SK-N-SH (cell line): ENCODE results near the gene KCNJ15. TPM values are rescaled to one million over a fixed set of nuclear protein-coding genes. Genes with fewer than 3 reads are reported as not detected.

Experiments
- CTCF ChIA-PET: fragments of 300-600, 350-600 bp; formaldehyde crosslinking; extraction: SDS; loops from one replicate; lab custom pipeline; 2021; lab: Yijun Ruan, JAX
- POLR2A ChIA-PET: fragments of 350-600 bp; sonication (Branson Sonifier 250); formaldehyde crosslinking; extraction: SDS; loops from one replicate; lab custom pipeline; 2020; ENCODE audit warnings: antibody characterized with exemption, inconsistent platforms; lab: Yijun Ruan, JAX
- DNase-seq: peaks from one replicate; pipeline ENCODE4 v3.0.0; 2012
- H2AFZ ChIP-seq: fragments of 200-600 bp; sonication (generic); 2 replicates; pipeline ENCODE4 v1.8.1; 2016; ENCODE audit warnings: antibody characterized with exemption, mild to moderate bottlenecking, low read depth
- H3F3A ChIP-seq: fragments of 200-600 bp; sonication (generic); replicated peaks from 2 replicates; pipeline ENCODE3; 2016; ENCODE audit warnings: antibody characterized with exemption, mild to moderate bottlenecking; ENCODE audit not compliant: insufficient read depth
- H3K27ac ChIP-seq, 2 experiments: fragments of 200-500 bp in 1 of 2; fragments of 200-600 bp in 1 of 2; sonication (Bioruptor generic) in 1 of 2; sonication (generic), shearing (Covaris generic) in 1 of 2; 2 replicates each; pipeline versions ENCODE4 v1.5.1 to v1.6.1; 2014 to 2016; ENCODE audit warnings: low read depth in 2 of 2, inconsistent platforms in 1 of 2, low read length in 1 of 2, mild to moderate bottlenecking in 1 of 2, mixed read lengths in 1 of 2
- H3K27me3 ChIP-seq: fragments of 200-600 bp; sonication (generic), shearing (Covaris generic); 2 replicates; pipeline ENCODE4 v1.6.1; 2016; ENCODE audit warnings: mixed run types; ENCODE audit not compliant: insufficient read depth
- H3K36me3 ChIP-seq, 2 experiments: fragments of 200-500 bp in 1 of 2; fragments of 200-600 bp in 1 of 2; sonication (Bioruptor generic) in 1 of 2; sonication (generic) in 1 of 2; replicated peaks in 1 of 2; 2 replicates each; pipeline versions ENCODE3 to v1.5.1; 2014 to 2016; ENCODE audit warnings: low read length in 1 of 2, mild to moderate bottlenecking in 1 of 2; ENCODE audit not compliant: insufficient read depth in 2 of 2, control insufficient read depth in 1 of 2
- H3K4me1 ChIP-seq, 2 experiments: fragments of 200-500 bp in 1 of 2; fragments of 200-600 bp in 1 of 2; sonication (Bioruptor generic) in 1 of 2; sonication (generic), shearing (Covaris generic) in 1 of 2; 2 replicates each; pipeline versions ENCODE4 v1.5.1 to v1.6.1; 2014 to 2016; ENCODE audit warnings: low read depth in 1 of 2, low read length in 1 of 2, mixed run types in 1 of 2; ENCODE audit not compliant: insufficient read depth in 2 of 2, control insufficient read depth in 1 of 2
- H3K4me2 ChIP-seq: fragments of 200-600 bp; sonication (generic), shearing (Covaris generic); 2 replicates; pipeline ENCODE4 v1.6.1; 2017; ENCODE audit warnings: mixed run types
- H3K4me3 ChIP-seq, 2 experiments: fragments of 200-500 bp in 1 of 2; fragments of 200-600 bp in 1 of 2; sonication (Bioruptor generic) in 1 of 2; sonication (generic), shearing (Covaris generic) in 1 of 2; 2 replicates each; pipeline versions ENCODE4 v1.5.1 to v1.8.1; 2014 to 2016; ENCODE audit warnings: low read depth in 2 of 2, inconsistent platforms in 1 of 2, low read length in 1 of 2, mild to moderate bottlenecking in 1 of 2, mixed read lengths in 1 of 2, moderate library complexity in 1 of 2
- H3K79me2 ChIP-seq: fragments of 200-600 bp; sonication (generic); 2 replicates; pipeline ENCODE4 v1.8.1; 2017; ENCODE audit warnings: mild to moderate bottlenecking; ENCODE audit not compliant: insufficient read depth
- H3K9ac ChIP-seq: fragments of 200-600 bp; sonication (generic); 2 replicates; pipeline ENCODE4 v1.6.1; 2017; ENCODE audit warnings: mixed run types
- H3K9me2 ChIP-seq: fragments of 200-600 bp; sonication (generic); 2 replicates; pipeline ENCODE4 v1.6.1; 2017; ENCODE audit warnings: mixed run types
- H3K9me3 ChIP-seq: fragments of 200-600 bp; sonication (generic); 2 replicates; pipeline ENCODE4 v1.6.1; 2017; ENCODE audit warnings: mixed run types, mild to moderate bottlenecking, moderate library complexity
- H4K20me1 ChIP-seq: fragments of 200-600 bp; sonication (generic); 2 replicates; pipeline ENCODE4 v1.6.1; 2017; ENCODE audit warnings: mild to moderate bottlenecking, mixed run types; ENCODE audit not compliant: insufficient read depth
- ELF1 ChIP-seq: IDR thresholded peaks from 2 replicates; pipeline ENCODE4 v1.4.0; 2012
- EP300 ChIP-seq, 2 experiments: IDR thresholded peaks; 2 replicates each; pipeline versions ENCODE4 v1.4.0 to v1.6.1; 2012; ENCODE audit warnings: borderline replicate concordance in 1 of 2, low read depth in 1 of 2, low read length in 1 of 2
- FOSL2 ChIP-seq: IDR thresholded peaks from 2 replicates; pipeline ENCODE4 v1.4.0; 2012; ENCODE audit warnings: low read depth, mild to moderate bottlenecking, moderate library complexity, borderline replicate concordance
- FOXJ3 ChIP-seq: sonication (generic); formaldehyde crosslinking; IDR thresholded peaks from 2 replicates; pipeline ENCODE4 v1.5.1; 2020; ENCODE audit warnings: mild to moderate bottlenecking, missing genetic modification reagents
- GABPA ChIP-seq: IDR thresholded peaks from 2 replicates; pipeline ENCODE4 v1.4.0; 2012; ENCODE audit warnings: low read depth, mild to moderate bottlenecking
- GATA2 ChIP-seq: sonication (generic); formaldehyde crosslinking; IDR thresholded peaks from 2 replicates; pipeline ENCODE4 v1.5.0; 2020; ENCODE audit warnings: mild to moderate bottlenecking, missing genetic modification reagents
- JUND ChIP-seq: IDR thresholded peaks from 2 replicates; pipeline ENCODE4 v1.4.0; 2012
- MEF2A ChIP-seq: IDR thresholded peaks from 2 replicates; pipeline ENCODE4 v1.4.0; 2012; ENCODE audit warnings: low read depth, borderline replicate concordance
- NFIC ChIP-seq: IDR thresholded peaks from 2 replicates; pipeline ENCODE4 v1.4.0; 2012; ENCODE audit warnings: borderline replicate concordance
- NRF1 ChIP-seq: IDR thresholded peaks from 2 replicates; pipeline ENCODE4 v1.6.1; 2012; ENCODE audit warnings: low read depth, mild to moderate bottlenecking, low read length
- RCOR1 ChIP-seq: fragments of 150-350 bp; IDR thresholded peaks from 2 replicates; pipeline ENCODE4 v1.6.1; 2017; ENCODE audit warnings: antibody characterized with exemption, low read length
- RFX5 ChIP-seq: IDR thresholded peaks from 2 replicates; pipeline ENCODE4 v1.6.1; 2012; ENCODE audit warnings: mild to moderate bottlenecking, improper control_type of control experiment, low read length
- SIN3A ChIP-seq: IDR thresholded peaks from 2 replicates; pipeline ENCODE4 v1.6.1; 2012; ENCODE audit warnings: low read depth, mild to moderate bottlenecking, low read length, moderate library complexity, borderline replicate concordance
- TEAD4 ChIP-seq: IDR thresholded peaks from 2 replicates; pipeline ENCODE4 v1.4.0; 2012; ENCODE audit warnings: mild to moderate bottlenecking, borderline replicate concordance; ENCODE audit not compliant: insufficient read depth
- YY1 ChIP-seq: IDR thresholded peaks from 2 replicates; pipeline ENCODE4 v1.4.0; 2012; ENCODE audit warnings: low read depth, mild to moderate bottlenecking
- WGBS: methylation state at CpG from one replicate; pipeline ENCODE4 v1.1.6; 2017; ENCODE audit warnings: low lambda C conversion rate; 5-methylcytosine and 5-hydroxymethylcytosine counted together
- polyA plus RNA-seq, 3 experiments: library from polyadenylated mRNA; depleted of rRNA; stranded (reverse); fragments of >200 nt; gene quantifications; 2 replicates each; pipeline ENCODE4 v1.2.3, GENCODE V29; 2012
- TF ChIP-seq, protein P1 (sequence below): IDR thresholded peaks from 2 replicates; pipeline ENCODE4; 2012
- TF ChIP-seq, protein P2 (sequence below): IDR thresholded peaks from 2 replicates; pipeline ENCODE4 v1.4.0; 2012; ENCODE audit warnings: low read depth, borderline replicate concordance
- TF ChIP-seq, protein P3 (sequence below): IDR thresholded peaks from 2 replicates; pipeline ENCODE4 v1.6.1; 2012; ENCODE audit warnings: mild to moderate bottlenecking, low read depth, low read length, moderate library complexity
- TF ChIP-seq, protein P4 (sequence below): fragments of 150-350 bp; IDR thresholded peaks from 2 replicates; pipeline ENCODE4 v1.6.1; 2016; ENCODE audit warnings: mild to moderate bottlenecking, low read depth, low read length

Gene KCNJ15
- polyA plus RNA-seq, 1 of the 3 experiments (the other 2 are of a cell fraction) = 0.03 TPM

DNA sequence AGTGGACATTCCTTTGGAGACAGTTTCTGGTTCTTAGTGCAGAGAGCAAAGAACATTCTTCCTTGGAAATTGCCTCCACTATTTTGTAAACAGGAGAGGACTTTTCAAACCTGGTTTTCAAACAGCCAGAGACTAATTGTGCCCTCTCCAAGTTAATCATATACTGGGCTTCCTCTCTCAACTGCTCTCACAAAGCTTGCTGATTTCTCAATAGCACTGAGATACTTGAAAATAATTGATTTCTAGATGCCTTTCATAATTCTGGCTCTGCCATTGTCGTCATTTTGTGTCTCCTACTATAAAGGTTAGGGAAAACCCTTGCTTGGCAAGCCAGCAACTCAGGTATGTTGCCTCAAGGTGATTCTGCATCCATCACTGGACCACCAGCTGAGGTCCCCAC, 56.0 kb downstream of the KCNJ15 start:
- H3K9ac ChIP-seq = no peak overlapping the region
- no peak for DNase-seq
- no peak for TF ChIP-seq YY1
- TF ChIP-seq, protein P1, sequence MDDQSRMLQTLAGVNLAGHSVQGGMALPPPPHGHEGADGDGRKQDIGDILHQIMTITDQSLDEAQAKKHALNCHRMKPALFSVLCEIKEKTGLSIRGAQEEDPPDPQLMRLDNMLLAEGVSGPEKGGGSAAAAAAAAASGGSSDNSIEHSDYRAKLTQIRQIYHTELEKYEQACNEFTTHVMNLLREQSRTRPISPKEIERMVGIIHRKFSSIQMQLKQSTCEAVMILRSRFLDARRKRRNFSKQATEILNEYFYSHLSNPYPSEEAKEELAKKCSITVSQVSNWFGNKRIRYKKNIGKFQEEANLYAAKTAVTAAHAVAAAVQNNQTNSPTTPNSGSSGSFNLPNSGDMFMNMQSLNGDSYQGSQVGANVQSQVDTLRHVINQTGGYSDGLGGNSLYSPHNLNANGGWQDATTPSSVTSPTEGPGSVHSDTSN = no peak
- TF ChIP-seq EP300 (IDR thresholded peaks at IDR 0.05; ENCODE audit: borderline replicate concordance in 1 of 2, low read depth in 1 of 2, low read length in 1 of 2) = no peak
- no peak for TF ChIP-seq NFIC
- no peak for TF ChIP-seq ELF1
- no peaks in the 10 kb centered on the region for H3K9me3 ChIP-seq
- ChIA-PET POLR2A (no interaction called here), CTCF (no interaction called here)
- H3K4me3 ChIP-seq = no peak overlapping the region
- H3K36me3 ChIP-seq = no peaks in the 10 kb centered on the region
- H4K20me1 ChIP-seq = no peaks in the 10 kb centered on the region
- no peak overlapping the region for H3K4me2 ChIP-seq
- H3K79me2 ChIP-seq = no peaks in the 10 kb centered on the region
- no peaks in the 10 kb centered on the region for H3K4me1 ChIP-seq
- no peak overlapping the region for H2AFZ ChIP-seq
- H3K9me2 ChIP-seq = no peaks in the 10 kb centered on the region
- WGBS = 47% methylated on average over 1 of the region's 1 CpG
- H3F3A ChIP-seq = no peaks in the 10 kb centered on the region
- H3K27ac ChIP-seq = no peak overlapping the region
- H3K27me3 ChIP-seq = no peaks in the 10 kb centered on the region

DNA sequence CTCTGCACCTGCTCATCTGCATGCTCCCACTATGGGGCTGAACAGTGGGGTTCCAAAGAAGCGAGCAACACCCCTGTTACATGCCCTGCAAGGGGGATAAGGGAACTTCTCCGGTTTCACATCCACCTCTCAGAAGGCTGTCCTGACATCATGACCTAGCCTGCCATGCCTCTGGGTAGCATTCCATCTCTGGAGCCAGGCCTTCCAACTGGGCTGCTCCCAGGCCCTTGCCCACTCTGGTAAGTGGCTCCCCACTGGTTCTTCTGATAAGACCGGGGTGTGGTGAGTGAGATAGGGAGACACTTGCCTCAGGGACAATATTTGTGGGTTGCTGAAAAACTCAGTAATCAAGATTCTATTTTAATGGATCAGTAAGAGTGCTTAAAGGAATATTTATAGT, 57.8 kb downstream of the KCNJ15 start:
- H3K36me3 ChIP-seq = no peaks in the 10 kb centered on the region
- TF ChIP-seq, protein P2, sequence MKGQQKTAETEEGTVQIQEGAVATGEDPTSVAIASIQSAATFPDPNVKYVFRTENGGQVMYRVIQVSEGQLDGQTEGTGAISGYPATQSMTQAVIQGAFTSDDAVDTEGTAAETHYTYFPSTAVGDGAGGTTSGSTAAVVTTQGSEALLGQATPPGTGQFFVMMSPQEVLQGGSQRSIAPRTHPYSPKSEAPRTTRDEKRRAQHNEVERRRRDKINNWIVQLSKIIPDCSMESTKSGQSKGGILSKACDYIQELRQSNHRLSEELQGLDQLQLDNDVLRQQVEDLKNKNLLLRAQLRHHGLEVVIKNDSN = no peak
- TF ChIP-seq GABPA (no peak), EP300 (IDR thresholded peaks at IDR 0.05; ENCODE audit: borderline replicate concordance in 1 of 2, low read depth in 1 of 2, low read length in 1 of 2) (no peak), JUND (no peak), TEAD4 (no peak), NRF1 (no peak), FOSL2 (no peak), SIN3A (no peak), MEF2A (no peak), RCOR1 (no peak), GATA2 (CRISPR knock-in tag) (no peak), FOXJ3 (CRISPR knock-in tag) (no peak), RFX5 (no peak)
- TF ChIP-seq, protein P3, sequence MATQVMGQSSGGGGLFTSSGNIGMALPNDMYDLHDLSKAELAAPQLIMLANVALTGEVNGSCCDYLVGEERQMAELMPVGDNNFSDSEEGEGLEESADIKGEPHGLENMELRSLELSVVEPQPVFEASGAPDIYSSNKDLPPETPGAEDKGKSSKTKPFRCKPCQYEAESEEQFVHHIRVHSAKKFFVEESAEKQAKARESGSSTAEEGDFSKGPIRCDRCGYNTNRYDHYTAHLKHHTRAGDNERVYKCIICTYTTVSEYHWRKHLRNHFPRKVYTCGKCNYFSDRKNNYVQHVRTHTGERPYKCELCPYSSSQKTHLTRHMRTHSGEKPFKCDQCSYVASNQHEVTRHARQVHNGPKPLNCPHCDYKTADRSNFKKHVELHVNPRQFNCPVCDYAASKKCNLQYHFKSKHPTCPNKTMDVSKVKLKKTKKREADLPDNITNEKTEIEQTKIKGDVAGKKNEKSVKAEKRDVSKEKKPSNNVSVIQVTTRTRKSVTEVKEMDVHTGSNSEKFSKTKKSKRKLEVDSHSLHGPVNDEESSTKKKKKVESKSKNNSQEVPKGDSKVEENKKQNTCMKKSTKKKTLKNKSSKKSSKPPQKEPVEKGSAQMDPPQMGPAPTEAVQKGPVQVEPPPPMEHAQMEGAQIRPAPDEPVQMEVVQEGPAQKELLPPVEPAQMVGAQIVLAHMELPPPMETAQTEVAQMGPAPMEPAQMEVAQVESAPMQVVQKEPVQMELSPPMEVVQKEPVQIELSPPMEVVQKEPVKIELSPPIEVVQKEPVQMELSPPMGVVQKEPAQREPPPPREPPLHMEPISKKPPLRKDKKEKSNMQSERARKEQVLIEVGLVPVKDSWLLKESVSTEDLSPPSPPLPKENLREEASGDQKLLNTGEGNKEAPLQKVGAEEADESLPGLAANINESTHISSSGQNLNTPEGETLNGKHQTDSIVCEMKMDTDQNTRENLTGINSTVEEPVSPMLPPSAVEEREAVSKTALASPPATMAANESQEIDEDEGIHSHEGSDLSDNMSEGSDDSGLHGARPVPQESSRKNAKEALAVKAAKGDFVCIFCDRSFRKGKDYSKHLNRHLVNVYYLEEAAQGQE = no peak
- TF ChIP-seq, protein P4, sequence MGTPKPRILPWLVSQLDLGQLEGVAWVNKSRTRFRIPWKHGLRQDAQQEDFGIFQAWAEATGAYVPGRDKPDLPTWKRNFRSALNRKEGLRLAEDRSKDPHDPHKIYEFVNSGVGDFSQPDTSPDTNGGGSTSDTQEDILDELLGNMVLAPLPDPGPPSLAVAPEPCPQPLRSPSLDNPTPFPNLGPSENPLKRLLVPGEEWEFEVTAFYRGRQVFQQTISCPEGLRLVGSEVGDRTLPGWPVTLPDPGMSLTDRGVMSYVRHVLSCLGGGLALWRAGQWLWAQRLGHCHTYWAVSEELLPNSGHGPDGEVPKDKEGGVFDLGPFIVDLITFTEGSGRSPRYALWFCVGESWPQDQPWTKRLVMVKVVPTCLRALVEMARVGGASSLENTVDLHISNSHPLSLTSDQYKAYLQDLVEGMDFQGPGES = no peak
- ChIA-PET POLR2A (no interaction called here), CTCF (no interaction called here)
- H2AFZ ChIP-seq = no peak overlapping the region
- H3K4me2 ChIP-seq = no peak overlapping the region
- 42% methylated on average over 3 of the region's 3 CpGs for WGBS
- no peak overlapping the region for H3K4me3 ChIP-seq
- no peak overlapping the region for H3K27ac ChIP-seq
- no peaks in the 10 kb centered on the region for H3K9me2 ChIP-seq
- no peaks in the 10 kb centered on the region for H3F3A ChIP-seq
- no peaks in the 10 kb centered on the region for H3K9me3 ChIP-seq
- no peak for DNase-seq
- no peaks in the 10 kb centered on the region for H3K79me2 ChIP-seq
- no peak overlapping the region for H3K9ac ChIP-seq
- no peaks in the 10 kb centered on the region for H4K20me1 ChIP-seq
- no peaks in the 10 kb centered on the region for H3K4me1 ChIP-seq
- no peaks in the 10 kb centered on the region for H3K27me3 ChIP-seq
